Measurements from ENCODE around the gene GPM6B. TPM values are rescaled to one million over a fixed set of nuclear protein-coding genes. Genes with fewer than 3 reads are reported as not detected.

Gene GPM6B
- 9.4 and 13.2 TPM in 2 replicates for total RNA-seq

GRCh38 chrX:13816643-13817627 is at the start of gene GPM6B:
Gene GPM6B (minus strand): TSS chrX:13817093. CDS start chrX:13816904, 189 bp downstream.

GRCh38 chrX:13734278-13735172 is 82.4 kb downstream of the GPM6B start, which contains the start of the genes OFD1 and TRAPPC2:
Gene OFD1 (plus strand): TSS chrX:13734748. CDS start chrX:13735072, 324 bp downstream.
Gene TRAPPC2 (minus strand): TSS chrX:13734620. CDS start chrX:13719963, 14,657 bp downstream.

Other genes starting within 250 kb of the GPM6B start
- 0.15 and 0.34 TPM in 2 replicates for gene EGFL6, start 247.5 kb downstream of the GPM6B start, total RNA-seq
- 0.67 and 1.3 TPM in 2 replicates for gene TCEANC, start 164.0 kb downstream of the GPM6B start, total RNA-seq
- 19.2 and 21.6 TPM in 2 replicates for gene RAB9A, start 128.0 kb downstream of the GPM6B start, total RNA-seq
- gene TRAPPC2, start 82.5 kb downstream of the GPM6B start, total RNA-seq = 8.0 and 8.2 TPM in 2 replicates
- gene OFD1, start 82.3 kb downstream of the GPM6B start, total RNA-seq = 4.6 and 5.5 TPM in 2 replicates
- gene GEMIN8, start 212.8 kb upstream of the GPM6B start, total RNA-seq = 16.6 and 21.3 TPM in 2 replicates